Heart right ventricle (tissue), 16 donors: ENCODE measurements around the gene MORN3. TPM values are rescaled to one million over a fixed set of nuclear protein-coding genes. Genes with fewer than 3 reads are reported as not detected.
"Not testable (repeated sequence)": the region's sequence is repeated elsewhere in the genome, so short reads cannot be mapped to it uniquely, and the experiment has no call there.

Experiments
- ATAC-seq, 8 donors: fragments of 200-7000 bp; cut with Tn5 transposase; one replicate each; pipeline ENCODE4 v1.9.1; 2020; ENCODE audit warnings: mild to moderate bottlenecking in 8 of 8, moderate library complexity in 8 of 8, moderate number of reproducible peaks in 1 of 8
- DNase-seq, 2 donors: peaks; one replicate each; pipeline ENCODE4 v3.0.0-alpha.2; 2020
- H3K27ac ChIP-seq, 10 donors: fragments of 200-600 bp; sonication (generic) in 2 of 10; one replicate each; pipeline versions ENCODE4 v1.5.0 to v1.8.0; 2020 to 2022; ENCODE audit warnings: mild to moderate bottlenecking in 3 of 10
- H3K27me3 ChIP-seq, 7 donors: fragments of 200-600 bp; one replicate each; pipeline ENCODE4 v1.8.0; 2021 to 2022; ENCODE audit warnings: mild to moderate bottlenecking in 2 of 7
- H3K36me3 ChIP-seq, 9 donors: fragments of 200-600 bp; sonication (generic) in 1 of 9; one replicate each; pipeline versions ENCODE4 v1.5.0 to v1.8.0; 2020 to 2022; ENCODE audit warnings: mild to moderate bottlenecking in 2 of 9
- H3K4me1 ChIP-seq, 9 donors: fragments of 200-600 bp; sonication (generic) in 1 of 9; one replicate each; pipeline versions ENCODE4 v1.5.0 to v1.8.0; 2020 to 2022; ENCODE audit warnings: mild to moderate bottlenecking in 4 of 9
- H3K4me3 ChIP-seq, 10 donors: fragments of 200-600 bp; sonication (generic) in 2 of 10; one replicate each; pipeline versions ENCODE4 v1.5.0 to v1.8.0; 2020 to 2022; ENCODE audit warnings: mild to moderate bottlenecking in 7 of 10, moderate library complexity in 2 of 10
- H3K9me3 ChIP-seq, 11 donors: fragments of 200-600 bp in 10 of 11; sonication (generic) in 2 of 11; one replicate each; pipeline versions ENCODE4 v1.5.0 to v1.8.0; 2013 to 2022; ENCODE audit warnings: mild to moderate bottlenecking in 2 of 11, control low read depth in 1 of 11, moderate library complexity in 1 of 11
- CTCF ChIP-seq, 9 donors: fragments of 200-600 bp; sonication (generic) in 2 of 9; IDR thresholded peaks; one replicate each; pipeline versions ENCODE4 v1.5.0 to v1.8.0; 2021 to 2022; ENCODE audit warnings: antibody characterized with exemption in 9 of 9, mild to moderate bottlenecking in 5 of 9, moderate library complexity in 1 of 9
- WGBS, 2 donors: extraction: QIAGEN DNeasy Blood & Tissue Kit; methylation state at CpG; one replicate each; pipeline ENCODE4 v1.1.7; 2013; ENCODE audit warnings: inconsistent platforms in 1 of 2; 5-methylcytosine and 5-hydroxymethylcytosine counted together
- intact Hi-C, 10 donors: fragments of 100-400 bp; cut with DNase I; formaldehyde crosslinking; loops; one replicate each; pipeline versions ENCODE4 v1.11.1 to v1.14.2; 2022
- polyA plus RNA-seq, 2 donors: library from polyadenylated mRNA; stranded (reverse); fragments of 200-250 nt; gene quantifications; one replicate each; pipeline ENCODE4 v1.2.3, GENCODE V29; 2013
- total RNA-seq, 10 donors: library from RNA; stranded (reverse); fragmentation: NEBNext Ultra II Directional in 3 of 10; extraction: Animal tissue kit (Norgen Biotek cat#: 25700) in 3 of 10; gene quantifications; one replicate each; pipeline versions ENCODE4 v1.2.1 to v1.2.4, GENCODE V29; 2021 to 2023
- donor health status: Arrhythmogenic right ventricular cardiomyopathy.
- donor health status: ischemic (EF 13 %, LVEDD 7.1; RV severe dilation, severe dysfunction).
- donor health status: healthy with polysubstance abuse.
- donor health status: DM: no; HTN: yes; CAD: no.
- donor health status: DM: no; HTN: no; CAD: no.
- donor health status: ischemic (EF 25% LVEDD 6.9; RV normal size, moderate dysfunction).
- donor health status: ischemic (EF 25% LVEDD 5.7; RV mildly dilated, moderate dysfunction).
- donor health status: healthy.
- donor health status: DM: yes; HTN: yes; CAD: no.
- donor health status: Ischemic cardiomyopathy.
- donor health status: ischemic (EF 35%, LVEDD 5.7; RV mildly dilated, moderate dysfunction).
- donor health status: nonischemic (EF 11% LVEDD 7.7; RV severe dilation, severe dysfunction).
- donor health status: DM: yes; HTN: yes; CAD: no.
- donor health status: PGD.
- donor health status: ischemic (EF 29% LVEDD 5.4; RV normal size, mild dysfunction).
- donor health status: nonischemic (EF 23%, LVEDD 6.1; RV moderate dilation, normal function).

MORN3 gene
- total and polyA plus RNA-seq, 12 donors, result 0.15 to 0.28 (median 0.18) TPM; not detected in 5

- TF ChIP-seq CTCF (IDR thresholded peaks at IDR 0.05), result no peak
- no peaks in the 10 kb centered on the region for H3K27me3 ChIP-seq
- H3K27ac ChIP-seq, result no peak overlapping the region
- peaks cover 0 to 13% (median 5%) of the 10 kb centered on the region in 9 donors for H3K4me1 ChIP-seq
- WGBS, 2 donors, result 43 to 53% methylated on average over 3 of the region's 3 CpGs
- H3K36me3 ChIP-seq, result no peaks in the 10 kb centered on the region
- DNase-seq (no peak), ATAC-seq (no peak)
- no peaks in the 10 kb centered on the region for H3K9me3 ChIP-seq
- intact Hi-C loops, result loop anchor here in 3 of 10 donors (5.0 to 10.0 kb wide), 2 partner anchors 62 to 64 kb away; partner anchors contain the start of gene ORAI1 (in 3 of the 3)
- H3K4me3 ChIP-seq, result no peak overlapping the region
Observed at GRCh38 chr12:121688966-121689365, 19.5 kb upstream of the MORN3 start.

- not testable (repeated sequence) for ATAC-seq, H3K9me3 ChIP-seq, DNase-seq, H3K4me3 ChIP-seq, H3K27me3 ChIP-seq, H3K4me1 ChIP-seq, H3K36me3 ChIP-seq, H3K27ac ChIP-seq
- intact Hi-C loops, result loop anchor here in 9 of 10 donors (2.0 to 10.0 kb wide), 6 partner anchors 55 to 182 kb away; partner anchors contain the start of gene ORAI1 (in 3 of the 9)
- 83 to 85% methylated on average over 12 to 13 of the region's 13 CpGs for WGBS, 2 donors
Observed at GRCh38 chr12:121679661-121680197, 10.3 kb upstream of the MORN3 start.

GRCh38 chr12:121678716-121679300, 9.4 kb upstream of the MORN3 start:
- no peak for ATAC-seq

GRCh38 chr12:121678305-121678704, 8.9 kb upstream of the MORN3 start:
- Histone ChIP-seq H3K4me1 (peaks cover 0 to 9% (median 0%) of the 10 kb centered on the region in 9 donors), H3K36me3 (no peaks in the 10 kb centered on the region), H3K27me3 (no peaks in the 10 kb centered on the region), H3K9me3 (no peaks in the 10 kb centered on the region), H3K27ac (no peak overlapping the region), H3K4me3 (no peak overlapping the region)
- TF ChIP-seq CTCF (IDR thresholded peaks at IDR 0.05), result no peak
- DNase-seq (no peak), ATAC-seq (no peak)
- WGBS, 2 donors, result 73 to 81% methylated on average over 3 of the region's 3 CpGs
- intact Hi-C loops, result loop anchor here in 2 of 10 donors (10.0 kb wide), 1 partner anchor 54 kb away; the partner anchor contains the start of gene ORAI1 (in 2 of the 2)

More at GRCh38 chr12:121678716-121679300, 9.4 kb upstream of the MORN3 start:
- peaks cover 0 to 9% (median 0%) of the 10 kb centered on the region in 9 donors for H3K4me1 ChIP-seq
- 61 to 69% methylated on average over 8 to 9 of the region's 9 CpGs for WGBS, 2 donors
- H3K9me3 ChIP-seq, result no peaks in the 10 kb centered on the region
- DNase-seq, result no peak
- no peak overlapping the region for H3K27ac ChIP-seq
- intact Hi-C loops, result loop anchor here in 2 of 10 donors (10.0 kb wide), 1 partner anchor 54 kb away; the partner anchor contains the start of gene ORAI1 (in 2 of the 2)
- H3K36me3 ChIP-seq, result no peaks in the 10 kb centered on the region
- no peak for TF ChIP-seq CTCF (IDR thresholded peaks at IDR 0.05)
- no peak overlapping the region for H3K4me3 ChIP-seq
- H3K27me3 ChIP-seq, result no peaks in the 10 kb centered on the region
